ENCODE results near the gene PRAMEF20. TPM values are rescaled to one million over a fixed set of nuclear protein-coding genes. Genes with fewer than 3 reads are reported as not detected.
"Not testable (repeated sequence)": the region's sequence is repeated elsewhere in the genome, so short reads cannot be mapped to it uniquely, and the experiment has no call there.

Gene PRAMEF20
- total RNA-seq, result not detected

GRCh38 chr1:13410150-13410549, at the start of gene PRAMEF20:
Gene PRAMEF20 (plus strand): TSS chr1:13410450. CDS start chr1:13416355, 5,905 bp downstream.
- TF ChIP-seq CTCF (IDR thresholded peaks at IDR 0.05; ENCODE audit: low read depth), result not testable (repeated sequence)

DNA sequence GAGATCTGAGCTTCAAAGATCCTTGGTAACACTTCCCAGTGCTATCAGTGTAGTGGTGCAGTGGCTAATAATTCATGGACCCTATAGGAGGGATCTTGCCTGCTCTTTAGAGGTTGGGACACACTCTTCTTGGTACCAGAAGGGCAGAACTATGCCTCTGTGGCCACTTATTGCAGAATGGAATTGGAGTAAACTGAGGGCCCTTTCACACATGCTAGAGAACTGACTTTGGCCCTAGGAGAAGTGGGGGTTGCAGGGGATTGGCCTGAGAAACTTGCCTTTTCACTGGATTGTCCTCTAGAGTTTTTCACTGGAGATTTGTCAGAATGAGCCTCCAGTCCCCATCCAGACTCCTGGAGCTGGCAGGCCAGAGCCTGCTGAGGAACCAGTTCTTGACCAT, 20.9 kb upstream of the PRAMEF20 start, which contains the start of gene PRAMEF17:
TSS of gene PRAMEF17 (plus strand) at position 301 of the 400 bp plus-strand sequence. CDS start at position 327, 26 bp downstream.
- TF ChIP-seq CTCF (IDR thresholded peaks at IDR 0.05; ENCODE audit: low read depth), result not testable (repeated sequence)

DNA sequence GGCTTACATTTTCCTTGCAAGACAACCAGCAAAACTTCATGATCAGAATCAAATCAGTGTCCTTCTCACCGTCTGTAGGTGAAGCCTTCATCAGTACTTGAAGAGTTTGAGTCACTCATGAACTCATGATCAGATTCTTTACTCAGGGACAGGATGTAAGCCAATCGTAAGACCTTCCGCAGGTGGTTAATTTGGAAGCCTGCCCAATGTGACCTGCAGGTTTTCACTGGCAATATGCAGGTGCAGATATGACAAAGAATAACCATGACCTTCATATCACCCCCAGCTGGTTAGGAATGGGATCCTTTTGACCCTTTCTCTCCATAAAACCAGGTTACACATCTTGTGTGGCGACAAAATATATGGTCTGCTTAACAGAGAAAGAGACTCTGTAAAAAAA, 2.4 kb upstream of the PRAMEF20 start:
- TF ChIP-seq CTCF (IDR thresholded peaks at IDR 0.05; ENCODE audit: low read depth), result no peak

- TF ChIP-seq CTCF (IDR thresholded peaks at IDR 0.05; ENCODE audit: low read depth), result no peak
Measured at GRCh38 chr1:13430495-13430894, 20.2 kb downstream of the PRAMEF20 start.

DNA sequence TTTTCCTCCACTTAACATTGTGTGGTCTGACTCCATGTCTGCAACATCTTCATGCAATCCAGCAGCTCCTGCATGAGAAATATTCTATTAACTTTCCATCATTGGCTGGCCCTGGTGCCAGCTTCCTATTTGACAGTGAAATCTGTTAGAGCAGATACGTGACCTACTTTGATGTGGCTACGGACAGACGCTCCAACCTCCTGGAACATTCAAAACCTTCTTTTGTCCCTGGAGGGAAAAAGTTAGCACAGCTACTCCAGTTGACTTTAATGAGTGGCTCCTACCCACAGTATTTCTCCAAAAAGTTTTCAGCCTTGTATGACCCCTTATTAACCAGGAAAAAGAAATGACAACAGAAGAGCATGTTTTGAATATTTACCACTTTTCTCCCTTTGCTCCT, 22.0 kb downstream of the PRAMEF20 start:
- no peak for TF ChIP-seq CTCF (IDR thresholded peaks at IDR 0.05; ENCODE audit: low read depth)

GRCh38 chr1:13435458-13435857, 25.2 kb downstream of the PRAMEF20 start:
- TF ChIP-seq CTCF (IDR thresholded peaks at IDR 0.05; ENCODE audit: low read depth), result no peak

DNA sequence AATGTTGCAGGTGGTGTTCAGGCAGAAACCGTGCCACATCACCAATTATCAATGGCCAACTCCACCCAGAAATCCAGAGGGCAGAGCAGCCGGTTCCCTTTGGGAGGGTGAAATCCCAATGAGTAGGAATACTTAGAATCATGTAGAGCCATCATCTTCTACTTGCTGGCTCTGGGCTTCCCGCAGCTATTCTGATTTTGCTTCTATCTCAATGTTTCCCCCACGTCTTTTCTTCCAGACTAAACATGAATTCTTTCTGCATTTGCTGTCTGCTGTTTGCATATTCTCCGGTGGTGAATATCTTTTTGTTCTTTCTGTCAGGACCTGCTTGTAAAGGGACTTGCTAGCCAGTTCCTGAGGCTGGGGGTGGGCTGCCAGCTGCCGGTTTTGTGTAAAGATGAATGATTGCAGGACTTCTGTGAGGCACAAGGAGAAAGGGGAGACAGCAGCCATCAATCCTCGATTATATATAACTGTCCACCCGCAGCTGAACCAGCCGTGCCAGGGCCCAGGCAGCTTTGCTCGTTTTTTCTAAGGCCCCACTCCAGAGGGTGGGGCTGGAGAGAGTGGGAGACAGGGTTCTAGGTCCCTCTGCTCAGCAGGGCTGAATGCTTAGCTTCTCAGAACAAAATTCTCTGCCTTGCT, 33.2 kb downstream of the PRAMEF20 start:
- TF ChIP-seq CTCF (IDR thresholded peaks at IDR 0.05; ENCODE audit: low read depth), result no peak
